ENCODE results near the gene RAB11FIP4. TPM values are rescaled to one million over a fixed set of nuclear protein-coding genes. Genes with fewer than 3 reads are reported as not detected.
A peak's percentile ranks its signal among the peaks of the same experiment; 100 is the strongest.

RAB11FIP4 gene
- total and polyA plus RNA-seq, 4 donors = 1.5 to 16.0 (median 3.3) TPM

DNA sequence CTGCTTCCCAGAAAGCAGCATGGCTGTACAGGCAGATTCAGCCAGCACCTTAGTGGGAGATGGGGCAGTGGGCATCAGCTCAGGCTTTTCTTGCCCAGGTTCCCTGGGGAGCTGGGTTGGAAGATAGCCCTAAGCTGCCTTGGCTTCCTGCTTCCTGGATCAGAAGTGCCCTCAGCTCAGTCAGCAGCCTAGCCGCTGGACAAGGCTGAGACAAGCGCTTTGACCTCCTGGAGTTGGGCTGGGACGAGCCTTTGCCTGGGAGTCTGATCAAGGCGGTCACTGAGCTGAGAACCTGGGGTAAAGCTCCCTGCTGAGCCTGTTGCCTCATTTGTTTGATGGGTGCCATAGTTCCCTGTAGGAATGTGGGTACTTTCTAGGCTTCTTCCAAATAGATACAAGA lies 190.0 kb downstream of the RAB11FIP4 start:
- TF ChIP-seq RAD21 (IDR thresholded peaks at IDR 0.05) (no peak), JUND (IDR thresholded peaks at IDR 0.05) (no peak), TAF1 (conservative IDR thresholded peaks at IDR 0.05) (no peak)
- TF ChIP-seq, protein P1, sequence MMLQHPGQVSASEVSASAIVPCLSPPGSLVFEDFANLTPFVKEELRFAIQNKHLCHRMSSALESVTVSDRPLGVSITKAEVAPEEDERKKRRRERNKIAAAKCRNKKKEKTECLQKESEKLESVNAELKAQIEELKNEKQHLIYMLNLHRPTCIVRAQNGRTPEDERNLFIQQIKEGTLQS (IDR thresholded peaks at IDR 0.05) = no peak
- TF ChIP-seq, protein P2, sequence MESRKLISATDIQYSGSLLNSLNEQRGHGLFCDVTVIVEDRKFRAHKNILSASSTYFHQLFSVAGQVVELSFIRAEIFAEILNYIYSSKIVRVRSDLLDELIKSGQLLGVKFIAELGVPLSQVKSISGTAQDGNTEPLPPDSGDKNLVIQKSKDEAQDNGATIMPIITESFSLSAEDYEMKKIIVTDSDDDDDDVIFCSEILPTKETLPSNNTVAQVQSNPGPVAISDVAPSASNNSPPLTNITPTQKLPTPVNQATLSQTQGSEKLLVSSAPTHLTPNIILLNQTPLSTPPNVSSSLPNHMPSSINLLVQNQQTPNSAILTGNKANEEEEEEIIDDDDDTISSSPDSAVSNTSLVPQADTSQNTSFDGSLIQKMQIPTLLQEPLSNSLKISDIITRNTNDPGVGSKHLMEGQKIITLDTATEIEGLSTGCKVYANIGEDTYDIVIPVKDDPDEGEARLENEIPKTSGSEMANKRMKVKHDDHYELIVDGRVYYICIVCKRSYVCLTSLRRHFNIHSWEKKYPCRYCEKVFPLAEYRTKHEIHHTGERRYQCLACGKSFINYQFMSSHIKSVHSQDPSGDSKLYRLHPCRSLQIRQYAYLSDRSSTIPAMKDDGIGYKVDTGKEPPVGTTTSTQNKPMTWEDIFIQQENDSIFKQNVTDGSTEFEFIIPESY (IDR thresholded peaks at IDR 0.05) = no peak
- WGBS = 67% methylated on average over 4 of the region's 4 CpGs
- no peak for DNase-seq (ENCODE audit: low spot score)

DNA sequence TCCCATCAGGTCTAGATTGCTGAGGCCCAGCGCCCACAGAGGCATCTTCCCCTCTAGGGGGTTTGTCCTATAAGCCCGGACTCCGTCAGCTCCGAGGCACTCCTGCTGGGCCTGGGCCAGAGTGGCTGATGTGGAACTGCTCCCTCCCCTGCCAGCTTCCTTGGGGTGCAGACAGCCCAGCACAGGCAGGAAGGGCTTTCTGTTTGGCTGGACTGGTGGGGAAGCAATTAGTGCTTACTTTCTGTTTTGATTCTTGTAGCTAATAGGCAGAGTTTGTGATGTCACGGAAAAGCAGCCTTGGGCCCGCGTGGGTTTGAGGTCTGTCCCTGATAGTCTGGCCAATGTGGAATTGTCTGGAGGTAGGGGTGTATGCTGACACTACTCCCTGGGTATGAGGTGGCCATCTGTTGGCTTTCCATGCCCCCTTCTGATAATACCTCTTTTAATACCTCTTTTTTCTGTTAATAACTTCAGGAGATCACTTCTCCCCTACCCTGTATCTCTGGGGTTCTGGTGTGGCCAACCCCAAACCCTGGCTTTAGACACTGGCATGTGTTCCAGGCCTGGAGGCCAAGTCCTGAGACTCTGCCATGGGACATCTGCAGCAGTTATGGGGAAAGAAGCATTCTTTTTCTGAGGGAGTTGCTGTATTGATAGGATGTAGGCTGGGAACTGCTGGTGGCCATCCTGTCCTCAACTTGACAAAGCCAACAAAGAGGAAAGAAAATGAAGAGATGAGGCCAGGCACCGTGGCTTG lies 190.9 kb downstream of the RAB11FIP4 start:
- Histone ChIP-seq H3K4me3 (ENCODE audit: low read depth in 1 of 3, low read length in 3 of 3) (no peak overlapping the region), H3K27me3 (ENCODE audit: control insufficient read depth in 4 of 4, insufficient read depth in 4 of 4, low read length in 3 of 4) (no peaks in the 10 kb centered on the region), H3K9ac (ENCODE audit: low read depth in 1 of 2, low read length in 2 of 2) (no peak overlapping the region), H3K4me1 (ENCODE audit: control insufficient read depth in 4 of 4, insufficient read depth in 4 of 4, low read length in 3 of 4) (peaks cover 0 to 10% (median 3%) of the 10 kb centered on the region in 4 donors), H3K27ac (ENCODE audit: low read depth in 1 of 2, low read length in 2 of 2) (peak overlapping the region; percentile 57 to 58), H3K36me3 (ENCODE audit: control insufficient read depth in 4 of 4, insufficient read depth in 3 of 4, low read depth in 1 of 4, low read length in 3 of 4) (peaks cover 0 to 7% (median 3%) of the 10 kb centered on the region in 4 donors), H3K9me3 (ENCODE audit: control insufficient read depth in 4 of 4, low read length in 3 of 4) (no peaks in the 10 kb centered on the region)
- no peak for DNase-seq (ENCODE audit: low spot score)
- TF ChIP-seq RAD21 (IDR thresholded peaks at IDR 0.05) (peak in 1 of 2 donors; percentile 27), EGR1 (IDR thresholded peaks at IDR 0.05; ENCODE audit: low read depth in 2 of 2) (no peak)
- WGBS = 72% methylated on average over 8 of the region's 8 CpGs

More for the DNA sequence above, 190.0 kb downstream of the RAB11FIP4 start:
- Histone ChIP-seq H3K27me3 (ENCODE audit: control insufficient read depth in 4 of 4, insufficient read depth in 4 of 4, low read length in 3 of 4) (no peaks in the 10 kb centered on the region), H3K4me1 (ENCODE audit: control insufficient read depth in 4 of 4, insufficient read depth in 4 of 4, low read length in 3 of 4) (peaks cover 0 to 10% (median 3%) of the 10 kb centered on the region in 4 donors), H3K4me3 (ENCODE audit: low read depth in 1 of 3, low read length in 3 of 3) (no peak overlapping the region), H3K27ac (ENCODE audit: low read depth in 1 of 2, low read length in 2 of 2) (peak overlapping the region; percentile 57 to 58), H3K9me3 (ENCODE audit: control insufficient read depth in 4 of 4, low read length in 3 of 4) (no peaks in the 10 kb centered on the region), H3K36me3 (ENCODE audit: control insufficient read depth in 4 of 4, insufficient read depth in 3 of 4, low read depth in 1 of 4, low read length in 3 of 4) (peaks cover 0 to 7% (median 3%) of the 10 kb centered on the region in 4 donors), H3K9ac (ENCODE audit: low read depth in 1 of 2, low read length in 2 of 2) (no peak overlapping the region)

DNA sequence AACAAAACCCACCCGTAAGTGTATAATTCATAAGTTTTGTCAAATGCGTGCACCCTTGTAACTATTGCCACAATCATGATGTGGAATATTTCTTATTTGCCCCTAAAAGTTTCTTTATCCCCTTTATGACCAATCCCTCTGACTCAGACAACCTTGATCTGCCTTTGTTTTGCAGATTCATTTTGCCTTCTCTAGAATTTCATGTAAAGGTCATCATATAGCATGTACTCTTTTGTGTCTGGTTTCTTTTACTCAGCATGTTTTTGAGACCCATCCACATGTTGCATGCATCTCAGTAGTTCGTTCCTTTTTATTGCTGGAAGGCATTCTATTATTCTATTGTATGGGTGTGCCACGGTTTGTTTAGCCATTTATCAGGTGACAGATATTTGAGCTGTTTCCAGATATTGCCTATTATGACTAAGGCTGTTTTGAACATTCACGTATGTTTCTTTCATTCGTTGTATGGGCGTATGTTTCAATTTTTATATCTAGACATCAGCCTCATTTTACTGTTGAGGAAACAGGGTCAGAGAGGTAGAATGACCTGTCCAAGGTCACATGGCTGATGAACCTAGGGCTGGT lies 192.4 kb downstream of the RAB11FIP4 start:
- Histone ChIP-seq H3K27me3 (ENCODE audit: control insufficient read depth in 4 of 4, insufficient read depth in 4 of 4, low read length in 3 of 4) (no peaks in the 10 kb centered on the region), H3K36me3 (ENCODE audit: control insufficient read depth in 4 of 4, insufficient read depth in 3 of 4, low read depth in 1 of 4, low read length in 3 of 4) (peaks cover 0 to 6% (median 0%) of the 10 kb centered on the region in 4 donors), H3K27ac (ENCODE audit: low read depth in 1 of 2, low read length in 2 of 2) (no peak overlapping the region), H3K4me1 (ENCODE audit: control insufficient read depth in 4 of 4, insufficient read depth in 4 of 4, low read length in 3 of 4) (peaks cover 0 to 10% (median 3%) of the 10 kb centered on the region in 4 donors), H3K9me3 (ENCODE audit: control insufficient read depth in 4 of 4, low read length in 3 of 4) (no peaks in the 10 kb centered on the region), H3K4me3 (ENCODE audit: low read depth in 1 of 3, low read length in 3 of 3) (no peak overlapping the region), H3K9ac (ENCODE audit: low read depth in 1 of 2, low read length in 2 of 2) (no peak overlapping the region)
- no peak for DNase-seq (ENCODE audit: low spot score)
- WGBS = 86% methylated on average over 7 of the region's 7 CpGs
- TF ChIP-seq TAF1 (conservative IDR thresholded peaks at IDR 0.05) (no peak), YY1 (IDR thresholded peaks at IDR 0.05) (no peak), HNF4G (IDR thresholded peaks at IDR 0.05) (no peak), EGR1 (IDR thresholded peaks at IDR 0.05; ENCODE audit: low read depth in 2 of 2) (no peak), RXRA (IDR thresholded peaks at IDR 0.05) (no peak), GABPA (IDR thresholded peaks at IDR 0.05 in 1 of 2, conservative IDR thresholded peaks at IDR 0.05 in 1 of 2) (no peak), SP1 (IDR thresholded peaks at IDR 0.05) (no peak), HNF4A (conservative IDR thresholded peaks at IDR 0.05) (no peak), FOXA2 (IDR thresholded peaks at IDR 0.05) (no peak), RAD21 (IDR thresholded peaks at IDR 0.05) (no peak), JUND (IDR thresholded peaks at IDR 0.05) (no peak), FOXA1 (IDR thresholded peaks at IDR 0.05) (no peak)
- TF ChIP-seq, protein P3, sequence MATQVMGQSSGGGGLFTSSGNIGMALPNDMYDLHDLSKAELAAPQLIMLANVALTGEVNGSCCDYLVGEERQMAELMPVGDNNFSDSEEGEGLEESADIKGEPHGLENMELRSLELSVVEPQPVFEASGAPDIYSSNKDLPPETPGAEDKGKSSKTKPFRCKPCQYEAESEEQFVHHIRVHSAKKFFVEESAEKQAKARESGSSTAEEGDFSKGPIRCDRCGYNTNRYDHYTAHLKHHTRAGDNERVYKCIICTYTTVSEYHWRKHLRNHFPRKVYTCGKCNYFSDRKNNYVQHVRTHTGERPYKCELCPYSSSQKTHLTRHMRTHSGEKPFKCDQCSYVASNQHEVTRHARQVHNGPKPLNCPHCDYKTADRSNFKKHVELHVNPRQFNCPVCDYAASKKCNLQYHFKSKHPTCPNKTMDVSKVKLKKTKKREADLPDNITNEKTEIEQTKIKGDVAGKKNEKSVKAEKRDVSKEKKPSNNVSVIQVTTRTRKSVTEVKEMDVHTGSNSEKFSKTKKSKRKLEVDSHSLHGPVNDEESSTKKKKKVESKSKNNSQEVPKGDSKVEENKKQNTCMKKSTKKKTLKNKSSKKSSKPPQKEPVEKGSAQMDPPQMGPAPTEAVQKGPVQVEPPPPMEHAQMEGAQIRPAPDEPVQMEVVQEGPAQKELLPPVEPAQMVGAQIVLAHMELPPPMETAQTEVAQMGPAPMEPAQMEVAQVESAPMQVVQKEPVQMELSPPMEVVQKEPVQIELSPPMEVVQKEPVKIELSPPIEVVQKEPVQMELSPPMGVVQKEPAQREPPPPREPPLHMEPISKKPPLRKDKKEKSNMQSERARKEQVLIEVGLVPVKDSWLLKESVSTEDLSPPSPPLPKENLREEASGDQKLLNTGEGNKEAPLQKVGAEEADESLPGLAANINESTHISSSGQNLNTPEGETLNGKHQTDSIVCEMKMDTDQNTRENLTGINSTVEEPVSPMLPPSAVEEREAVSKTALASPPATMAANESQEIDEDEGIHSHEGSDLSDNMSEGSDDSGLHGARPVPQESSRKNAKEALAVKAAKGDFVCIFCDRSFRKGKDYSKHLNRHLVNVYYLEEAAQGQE (IDR thresholded peaks at IDR 0.05) = no peak
- TF ChIP-seq, protein P4, sequence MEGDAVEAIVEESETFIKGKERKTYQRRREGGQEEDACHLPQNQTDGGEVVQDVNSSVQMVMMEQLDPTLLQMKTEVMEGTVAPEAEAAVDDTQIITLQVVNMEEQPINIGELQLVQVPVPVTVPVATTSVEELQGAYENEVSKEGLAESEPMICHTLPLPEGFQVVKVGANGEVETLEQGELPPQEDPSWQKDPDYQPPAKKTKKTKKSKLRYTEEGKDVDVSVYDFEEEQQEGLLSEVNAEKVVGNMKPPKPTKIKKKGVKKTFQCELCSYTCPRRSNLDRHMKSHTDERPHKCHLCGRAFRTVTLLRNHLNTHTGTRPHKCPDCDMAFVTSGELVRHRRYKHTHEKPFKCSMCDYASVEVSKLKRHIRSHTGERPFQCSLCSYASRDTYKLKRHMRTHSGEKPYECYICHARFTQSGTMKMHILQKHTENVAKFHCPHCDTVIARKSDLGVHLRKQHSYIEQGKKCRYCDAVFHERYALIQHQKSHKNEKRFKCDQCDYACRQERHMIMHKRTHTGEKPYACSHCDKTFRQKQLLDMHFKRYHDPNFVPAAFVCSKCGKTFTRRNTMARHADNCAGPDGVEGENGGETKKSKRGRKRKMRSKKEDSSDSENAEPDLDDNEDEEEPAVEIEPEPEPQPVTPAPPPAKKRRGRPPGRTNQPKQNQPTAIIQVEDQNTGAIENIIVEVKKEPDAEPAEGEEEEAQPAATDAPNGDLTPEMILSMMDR (IDR thresholded peaks at IDR 0.05; ENCODE audit: low read depth, low read length, missing input control) = no peak
- TF ChIP-seq, protein P1 (IDR thresholded peaks at IDR 0.05) = no peak
- TF ChIP-seq, protein P5, sequence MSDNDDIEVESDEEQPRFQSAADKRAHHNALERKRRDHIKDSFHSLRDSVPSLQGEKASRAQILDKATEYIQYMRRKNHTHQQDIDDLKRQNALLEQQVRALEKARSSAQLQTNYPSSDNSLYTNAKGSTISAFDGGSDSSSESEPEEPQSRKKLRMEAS (IDR thresholded peaks at IDR 0.05) = no peak

All from liver (tissue), 9 donors.